Liver (tissue), 10 donors: ENCODE data around the gene CIDEB. TPM values are rescaled to one million over a fixed set of nuclear protein-coding genes. Genes with fewer than 3 reads are reported as not detected.

Source experiments
- DNase-seq: peaks from one replicate; pipeline ENCODE4 v3.0.0-alpha.2; 2017; ENCODE audit warnings: low spot score
- H3K27ac ChIP-seq, 2 donors: one replicate each; pipeline ENCODE4 v1.7.0; 2013; ENCODE audit warnings: inconsistent platforms in 2 of 2, low read length in 2 of 2, control low read depth in 1 of 2, low read depth in 1 of 2, mild to moderate bottlenecking in 1 of 2
- H3K27me3 ChIP-seq, 4 donors: one replicate each; pipeline versions ENCODE4 v1.6.1 to v1.7.0; 2013; ENCODE audit warnings: low read length in 3 of 4, inconsistent platforms in 1 of 4, mild to moderate bottlenecking in 1 of 4, moderate library complexity in 1 of 4; ENCODE audit not compliant: control insufficient read depth in 4 of 4, insufficient read depth in 4 of 4
- H3K36me3 ChIP-seq, 4 donors: one replicate each; pipeline versions ENCODE4 v1.6.1 to v1.7.0; 2013; ENCODE audit warnings: low read length in 3 of 4, mild to moderate bottlenecking in 3 of 4, low read depth in 1 of 4, moderate library complexity in 1 of 4; ENCODE audit not compliant: control insufficient read depth in 4 of 4, insufficient read depth in 3 of 4
- H3K4me1 ChIP-seq, 4 donors: one replicate each; pipeline versions ENCODE4 v1.6.1 to v1.7.0; 2013; ENCODE audit warnings: low read length in 3 of 4, mild to moderate bottlenecking in 3 of 4, moderate library complexity in 1 of 4; ENCODE audit not compliant: control insufficient read depth in 4 of 4, insufficient read depth in 4 of 4
- H3K4me3 ChIP-seq, 3 donors: one replicate each; pipeline versions ENCODE4 v1.6.1 to v1.7.0; 2013; ENCODE audit warnings: low read length in 3 of 3, control low read depth in 1 of 3, low read depth in 1 of 3, mild to moderate bottlenecking in 1 of 3
- H3K9ac ChIP-seq, 2 donors: one replicate each; pipeline ENCODE4 v1.7.0; 2013; ENCODE audit warnings: low read length in 2 of 2, mild to moderate bottlenecking in 2 of 2, moderate library complexity in 2 of 2, control low read depth in 1 of 2, low read depth in 1 of 2
- H3K9me3 ChIP-seq, 4 donors: one replicate each; pipeline versions ENCODE4 v1.6.1 to v1.7.0; 2013; ENCODE audit warnings: low read length in 3 of 4; ENCODE audit not compliant: control insufficient read depth in 4 of 4
- EGR1 ChIP-seq, 2 donors: IDR thresholded peaks; 2 replicates each; pipeline ENCODE4 v1.6.1; 2016 to 2018; ENCODE audit warnings: antibody characterized with exemption in 2 of 2, low read depth in 2 of 2
- FOXA1 ChIP-seq: IDR thresholded peaks from 2 replicates; pipeline ENCODE4 v1.6.1; 2016; ENCODE audit warnings: antibody characterized with exemption
- FOXA2 ChIP-seq: IDR thresholded peaks from 2 replicates; pipeline ENCODE4 v1.6.1; 2016; ENCODE audit warnings: antibody characterized with exemption
- GABPA ChIP-seq, 2 donors: IDR thresholded peaks in 1 of 2; conservative IDR thresholded peaks in 1 of 2; 2 replicates each; pipeline ENCODE4 v1.6.1; 2016; ENCODE audit warnings: antibody characterized with exemption in 2 of 2, mild to moderate bottlenecking in 1 of 2, moderate library complexity in 1 of 2
- HNF4A ChIP-seq, 2 donors: conservative IDR thresholded peaks; 2 replicates each; pipeline ENCODE4 v1.6.1; 2016; ENCODE audit warnings: antibody characterized with exemption in 2 of 2, mild to moderate bottlenecking in 2 of 2
- JUND ChIP-seq, 2 donors: IDR thresholded peaks; 2 replicates each; pipeline ENCODE4 v1.6.1; 2016; ENCODE audit warnings: antibody characterized with exemption in 2 of 2
- NR2F2 ChIP-seq: IDR thresholded peaks from 2 replicates; pipeline ENCODE4 v1.6.1; 2016; ENCODE audit warnings: antibody characterized with exemption
- SP1 ChIP-seq: IDR thresholded peaks from 2 replicates; pipeline ENCODE4 v1.6.1; 2018; ENCODE audit warnings: antibody characterized with exemption, mild to moderate bottlenecking
- TAF1 ChIP-seq: conservative IDR thresholded peaks from 2 replicates; pipeline ENCODE4 v1.6.1; 2016; ENCODE audit warnings: antibody characterized with exemption, mild to moderate bottlenecking
- YY1 ChIP-seq: IDR thresholded peaks from 2 replicates; pipeline ENCODE4 v1.6.1; 2016; ENCODE audit warnings: antibody characterized with exemption, mild to moderate bottlenecking
- WGBS: extraction: QIAGEN DNeasy Blood & Tissue Kit; methylation state at CpG from one replicate; pipeline ENCODE4 v1.1.7; 2013; 5-methylcytosine and 5-hydroxymethylcytosine counted together
- polyA plus RNA-seq, 2 donors: library from polyadenylated mRNA; stranded (reverse) in 1 of 2; unstranded in 1 of 2; fragments of 200-250 nt in 1 of 2; fragments of >200 nt in 1 of 2; fragmentation: Nextera tagmentation in 1 of 2; extraction: Ambion mirVana in 1 of 2; gene quantifications; one replicate each; pipeline versions ENCODE4 v1.2.1 to v1.2.3, GENCODE V29; 2013 to 2015
- small RNA-seq: library from RNA; depleted of rRNA; stranded (forward); fragments of <200 nt; gene quantifications from one replicate; pipeline ENCODE3, GENCODE V24; 2014
- total RNA-seq, 2 donors: library from RNA; depleted of rRNA; stranded (reverse); fragments of >200 nt; gene quantifications; one replicate each; pipeline ENCODE4 v1.2.3, GENCODE V29; 2014
- TF ChIP-seq, protein P1 (sequence below): fragments of 150-350 bp; IDR thresholded peaks from 2 replicates; pipeline ENCODE4 v1.5.1; 2017; ENCODE audit warnings: improper control_type of control experiment, low read depth, low read length; ENCODE audit not compliant: missing input control
- TF ChIP-seq, protein P2 (sequence below): IDR thresholded peaks from 2 replicates; pipeline ENCODE4 v1.6.1; 2016; ENCODE audit warnings: antibody characterized with exemption
- TF ChIP-seq, protein P3 (sequence below): IDR thresholded peaks from 2 replicates; pipeline ENCODE4 v1.6.1; 2016; ENCODE audit warnings: antibody characterized with exemption
- TF ChIP-seq, protein P4 (sequence below): IDR thresholded peaks from 2 replicates; pipeline ENCODE4 v1.6.1; 2016; ENCODE audit warnings: antibody characterized with exemption, mild to moderate bottlenecking
- donor health status: healthy.
- donor health status: healthy.
- donor health status: healthy.
- donor health status: healthy.
- donor health status: healthy.

The CIDEB gene
- total and polyA plus RNA-seq, 4 donors = 32.1 to 312 (median 159) TPM

DNA sequence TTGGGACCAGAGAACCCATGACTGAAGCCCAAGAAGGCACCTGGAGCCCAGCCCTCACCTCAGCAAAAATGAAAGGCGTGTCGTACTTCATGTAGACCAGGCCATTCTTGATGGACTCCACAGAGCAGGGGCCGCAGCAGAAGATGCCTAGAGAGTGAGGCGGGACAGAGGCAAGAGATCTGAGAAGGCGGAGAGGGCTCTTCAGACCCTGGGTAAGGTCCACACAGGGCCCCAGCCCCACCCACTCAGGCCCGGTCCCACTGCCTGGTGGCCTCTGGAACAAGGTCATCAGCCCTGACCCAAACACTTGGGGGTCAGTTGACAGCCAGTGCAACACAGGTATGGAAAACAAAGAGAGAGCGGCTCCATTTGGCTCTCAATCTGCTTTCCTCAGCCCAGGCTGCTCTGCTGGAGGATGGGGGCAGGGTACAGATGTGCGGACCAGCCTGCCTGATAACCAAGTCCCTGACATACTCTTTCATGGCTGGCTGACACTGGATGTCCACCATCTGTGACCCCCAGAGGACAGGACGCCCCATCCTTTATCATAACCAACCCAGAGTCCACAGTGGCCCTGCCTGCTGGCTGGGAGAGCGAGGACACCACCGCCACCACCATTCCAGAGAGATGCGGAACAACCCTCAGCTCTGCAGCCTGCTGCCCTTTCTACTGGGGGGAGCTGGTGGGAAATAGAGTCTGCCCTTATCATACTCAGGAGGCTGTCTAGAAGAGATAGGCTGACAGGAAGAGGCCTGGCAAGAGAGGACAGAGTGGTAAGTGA, 51.7 kb downstream of the CIDEB start (continued):
- TF ChIP-seq SP1 = no peak
- TF ChIP-seq GABPA (IDR thresholded peaks at IDR 0.05 in 1 of 2, conservative IDR thresholded peaks at IDR 0.05 in 1 of 2) = no peak
- TF ChIP-seq NR2F2 = no peak

DNA sequence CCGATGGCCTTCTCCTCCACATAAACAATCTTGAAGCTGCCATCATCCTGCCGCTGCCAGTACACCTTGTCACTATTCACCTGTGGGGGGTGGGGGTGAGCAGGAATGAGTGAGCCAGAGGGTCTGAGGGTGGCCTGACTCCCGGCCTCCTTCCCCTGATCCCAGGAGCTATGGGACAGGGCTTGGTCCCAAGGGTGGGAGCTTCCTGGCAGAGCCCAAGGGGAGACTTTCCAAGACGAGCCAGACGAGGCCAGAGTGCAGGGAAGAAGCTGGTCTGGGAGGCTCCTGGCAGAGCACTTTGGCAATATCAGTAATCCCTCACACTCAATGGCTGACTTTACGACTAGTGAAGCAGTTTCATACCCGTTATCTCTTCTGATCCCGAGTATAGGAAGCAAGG, 52.3 kb downstream of the CIDEB start:
- H3K27ac ChIP-seq = no peak overlapping the region
- WGBS = 96% methylated on average over 8 of the region's 8 CpGs
- no peak for DNase-seq
- no peak overlapping the region for H3K9ac ChIP-seq
- no peaks in the 10 kb centered on the region for H3K27me3 ChIP-seq
- H3K4me3 ChIP-seq = no peak overlapping the region
- H3K4me1 ChIP-seq = no peaks in the 10 kb centered on the region
- peaks cover 0 to 11% (median 1%) of the 10 kb centered on the region in 4 donors for H3K36me3 ChIP-seq
- TF ChIP-seq GABPA (IDR thresholded peaks at IDR 0.05 in 1 of 2, conservative IDR thresholded peaks at IDR 0.05 in 1 of 2) = no peak
- TF ChIP-seq TAF1 = no peak
- no peak for TF ChIP-seq YY1
- TF ChIP-seq FOXA1 = no peak
- TF ChIP-seq EGR1 (IDR thresholded peaks at IDR 0.05; ENCODE audit: low read depth in 2 of 2) = no peak
- TF ChIP-seq, protein P1, sequence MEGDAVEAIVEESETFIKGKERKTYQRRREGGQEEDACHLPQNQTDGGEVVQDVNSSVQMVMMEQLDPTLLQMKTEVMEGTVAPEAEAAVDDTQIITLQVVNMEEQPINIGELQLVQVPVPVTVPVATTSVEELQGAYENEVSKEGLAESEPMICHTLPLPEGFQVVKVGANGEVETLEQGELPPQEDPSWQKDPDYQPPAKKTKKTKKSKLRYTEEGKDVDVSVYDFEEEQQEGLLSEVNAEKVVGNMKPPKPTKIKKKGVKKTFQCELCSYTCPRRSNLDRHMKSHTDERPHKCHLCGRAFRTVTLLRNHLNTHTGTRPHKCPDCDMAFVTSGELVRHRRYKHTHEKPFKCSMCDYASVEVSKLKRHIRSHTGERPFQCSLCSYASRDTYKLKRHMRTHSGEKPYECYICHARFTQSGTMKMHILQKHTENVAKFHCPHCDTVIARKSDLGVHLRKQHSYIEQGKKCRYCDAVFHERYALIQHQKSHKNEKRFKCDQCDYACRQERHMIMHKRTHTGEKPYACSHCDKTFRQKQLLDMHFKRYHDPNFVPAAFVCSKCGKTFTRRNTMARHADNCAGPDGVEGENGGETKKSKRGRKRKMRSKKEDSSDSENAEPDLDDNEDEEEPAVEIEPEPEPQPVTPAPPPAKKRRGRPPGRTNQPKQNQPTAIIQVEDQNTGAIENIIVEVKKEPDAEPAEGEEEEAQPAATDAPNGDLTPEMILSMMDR = no peak
- TF ChIP-seq SP1 = no peak
- no peak for TF ChIP-seq HNF4A (conservative IDR thresholded peaks at IDR 0.05)
- no peak for TF ChIP-seq NR2F2
- TF ChIP-seq, protein P2, sequence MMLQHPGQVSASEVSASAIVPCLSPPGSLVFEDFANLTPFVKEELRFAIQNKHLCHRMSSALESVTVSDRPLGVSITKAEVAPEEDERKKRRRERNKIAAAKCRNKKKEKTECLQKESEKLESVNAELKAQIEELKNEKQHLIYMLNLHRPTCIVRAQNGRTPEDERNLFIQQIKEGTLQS = no peak
- TF ChIP-seq, protein P3, sequence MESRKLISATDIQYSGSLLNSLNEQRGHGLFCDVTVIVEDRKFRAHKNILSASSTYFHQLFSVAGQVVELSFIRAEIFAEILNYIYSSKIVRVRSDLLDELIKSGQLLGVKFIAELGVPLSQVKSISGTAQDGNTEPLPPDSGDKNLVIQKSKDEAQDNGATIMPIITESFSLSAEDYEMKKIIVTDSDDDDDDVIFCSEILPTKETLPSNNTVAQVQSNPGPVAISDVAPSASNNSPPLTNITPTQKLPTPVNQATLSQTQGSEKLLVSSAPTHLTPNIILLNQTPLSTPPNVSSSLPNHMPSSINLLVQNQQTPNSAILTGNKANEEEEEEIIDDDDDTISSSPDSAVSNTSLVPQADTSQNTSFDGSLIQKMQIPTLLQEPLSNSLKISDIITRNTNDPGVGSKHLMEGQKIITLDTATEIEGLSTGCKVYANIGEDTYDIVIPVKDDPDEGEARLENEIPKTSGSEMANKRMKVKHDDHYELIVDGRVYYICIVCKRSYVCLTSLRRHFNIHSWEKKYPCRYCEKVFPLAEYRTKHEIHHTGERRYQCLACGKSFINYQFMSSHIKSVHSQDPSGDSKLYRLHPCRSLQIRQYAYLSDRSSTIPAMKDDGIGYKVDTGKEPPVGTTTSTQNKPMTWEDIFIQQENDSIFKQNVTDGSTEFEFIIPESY = no peak
- TF ChIP-seq JUND (IDR thresholded peaks at IDR 0.05) = no peak
- TF ChIP-seq, protein P4, sequence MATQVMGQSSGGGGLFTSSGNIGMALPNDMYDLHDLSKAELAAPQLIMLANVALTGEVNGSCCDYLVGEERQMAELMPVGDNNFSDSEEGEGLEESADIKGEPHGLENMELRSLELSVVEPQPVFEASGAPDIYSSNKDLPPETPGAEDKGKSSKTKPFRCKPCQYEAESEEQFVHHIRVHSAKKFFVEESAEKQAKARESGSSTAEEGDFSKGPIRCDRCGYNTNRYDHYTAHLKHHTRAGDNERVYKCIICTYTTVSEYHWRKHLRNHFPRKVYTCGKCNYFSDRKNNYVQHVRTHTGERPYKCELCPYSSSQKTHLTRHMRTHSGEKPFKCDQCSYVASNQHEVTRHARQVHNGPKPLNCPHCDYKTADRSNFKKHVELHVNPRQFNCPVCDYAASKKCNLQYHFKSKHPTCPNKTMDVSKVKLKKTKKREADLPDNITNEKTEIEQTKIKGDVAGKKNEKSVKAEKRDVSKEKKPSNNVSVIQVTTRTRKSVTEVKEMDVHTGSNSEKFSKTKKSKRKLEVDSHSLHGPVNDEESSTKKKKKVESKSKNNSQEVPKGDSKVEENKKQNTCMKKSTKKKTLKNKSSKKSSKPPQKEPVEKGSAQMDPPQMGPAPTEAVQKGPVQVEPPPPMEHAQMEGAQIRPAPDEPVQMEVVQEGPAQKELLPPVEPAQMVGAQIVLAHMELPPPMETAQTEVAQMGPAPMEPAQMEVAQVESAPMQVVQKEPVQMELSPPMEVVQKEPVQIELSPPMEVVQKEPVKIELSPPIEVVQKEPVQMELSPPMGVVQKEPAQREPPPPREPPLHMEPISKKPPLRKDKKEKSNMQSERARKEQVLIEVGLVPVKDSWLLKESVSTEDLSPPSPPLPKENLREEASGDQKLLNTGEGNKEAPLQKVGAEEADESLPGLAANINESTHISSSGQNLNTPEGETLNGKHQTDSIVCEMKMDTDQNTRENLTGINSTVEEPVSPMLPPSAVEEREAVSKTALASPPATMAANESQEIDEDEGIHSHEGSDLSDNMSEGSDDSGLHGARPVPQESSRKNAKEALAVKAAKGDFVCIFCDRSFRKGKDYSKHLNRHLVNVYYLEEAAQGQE = no peak
- no peak for TF ChIP-seq FOXA2
- no peaks in the 10 kb centered on the region for H3K9me3 ChIP-seq

Small RNA genes within 50 kb of the gene (small RNA-seq; reads per million reads assigned to genes)
- not detected for gene RF00026

Other genes with a start within 250 kb of the CIDEB start
Only the 30 nearest of the 33 such genes appear.
- gene DCAF11, start 193.2 kb downstream of the CIDEB start, total RNA-seq = 100 to 1,000 TPM; 215 to 312 TPM
- 100 to 1,000 TPM in 1 of 2 donors, 10 to 100 TPM in 1; 30.1 to 119 TPM for gene DCAF11, start 193.2 kb downstream of the CIDEB start, polyA plus RNA-seq
- 1 to 10 TPM; 2.7 to 3.2 TPM for gene NRL, start 193.0 kb downstream of the CIDEB start, total RNA-seq
- 1 to 10 TPM; 1.5 to 2.9 TPM for gene NRL, start 193.0 kb downstream of the CIDEB start, polyA plus RNA-seq
- 1 to 10 TPM; 1.7 to 6.4 TPM for gene FITM1, start 177.3 kb downstream of the CIDEB start, total RNA-seq
- gene FITM1, start 177.3 kb downstream of the CIDEB start, polyA plus RNA-seq = 10 to 100 TPM; 11.9 to 16.1 TPM
- gene PSME1, start 171.8 kb downstream of the CIDEB start, total RNA-seq = 10 to 100 TPM; 63.3 to 71.9 TPM
- 100 to 1,000 TPM; 131 to 237 TPM for gene PSME1, start 171.8 kb downstream of the CIDEB start, polyA plus RNA-seq
- 10 to 100 TPM in 1 of 2 donors, 1 to 10 TPM in 1; 8.6 to 10.5 TPM for gene EMC9, start 166.4 kb downstream of the CIDEB start, total RNA-seq
- gene EMC9, start 166.4 kb downstream of the CIDEB start, polyA plus RNA-seq = 10 to 100 TPM; 16.2 to 17.8 TPM
- gene PSME2, start 161.4 kb downstream of the CIDEB start, total RNA-seq = 10 to 100 TPM; 56.9 to 62.3 TPM
- 100 to 1,000 TPM; 123 to 247 TPM for gene PSME2, start 161.4 kb downstream of the CIDEB start, polyA plus RNA-seq
- 10 to 100 TPM; 16.3 to 36.0 TPM for gene RNF31, start 160.5 kb downstream of the CIDEB start, total RNA-seq
- gene RNF31, start 160.5 kb downstream of the CIDEB start, polyA plus RNA-seq = 10 to 100 TPM; 20.3 to 21.6 TPM
- 10 to 100 TPM; 44.2 to 57.8 TPM for gene IRF9, start 146.7 kb downstream of the CIDEB start, total RNA-seq
- 10 to 100 TPM; 37.9 to 60.9 TPM for gene IRF9, start 146.7 kb downstream of the CIDEB start, polyA plus RNA-seq
- 1 to 10 TPM; 3.8 to 4.7 TPM for gene REC8, start 135.9 kb downstream of the CIDEB start, total RNA-seq
- gene REC8, start 135.9 kb downstream of the CIDEB start, polyA plus RNA-seq = 1 to 10 TPM; 2.3 to 3.8 TPM
- 10 to 100 TPM; 16.3 to 29.8 TPM for gene IPO4, start 119.2 kb downstream of the CIDEB start, total RNA-seq
- 10 to 100 TPM; 13.6 to 32.9 TPM for gene IPO4, start 119.2 kb downstream of the CIDEB start, polyA plus RNA-seq
- 10 to 100 TPM; 27.5 to 76.2 TPM for gene TM9SF1, start 112.5 kb downstream of the CIDEB start, total RNA-seq
- 10 to 100 TPM; 30.0 to 46.9 TPM for gene TM9SF1, start 112.5 kb downstream of the CIDEB start, polyA plus RNA-seq
- gene TSSK4, start 102.3 kb downstream of the CIDEB start, total RNA-seq = under 1 TPM in 1 of 2 donors, not detected in 1; 0.33 TPM
- under 1 TPM in 1 of 2 donors, not detected in 1; 0.25 TPM for gene TSSK4, start 102.3 kb downstream of the CIDEB start, polyA plus RNA-seq
- 10 to 100 TPM; 14.6 to 19.6 TPM for gene CHMP4A, start 94.5 kb downstream of the CIDEB start, total RNA-seq
- gene CHMP4A, start 94.5 kb downstream of the CIDEB start, polyA plus RNA-seq = 10 to 100 TPM; 36.3 to 38.7 TPM
- 1 to 10 TPM; 3.2 to 6.6 TPM for gene MDP1, start 91.9 kb downstream of the CIDEB start, total RNA-seq
- 10 to 100 TPM in 1 of 2 donors, 1 to 10 TPM in 1; 7.4 to 13.4 TPM for gene MDP1, start 91.9 kb downstream of the CIDEB start, polyA plus RNA-seq
- gene NEDD8, start 75.6 kb downstream of the CIDEB start, total RNA-seq = 10 to 100 TPM; 32.3 to 49.3 TPM
- gene NEDD8, start 75.6 kb downstream of the CIDEB start, polyA plus RNA-seq = 100 to 1,000 TPM; 107 to 136 TPM
- gene GMPR2, start 75.0 kb downstream of the CIDEB start, total RNA-seq = 10 to 100 TPM; 28.6 to 29.8 TPM
- gene GMPR2, start 75.0 kb downstream of the CIDEB start, polyA plus RNA-seq = 10 to 100 TPM; 34.9 to 42.7 TPM
- gene TINF2, start 65.4 kb downstream of the CIDEB start, total RNA-seq = 10 to 100 TPM; 23.5 to 25.1 TPM
- gene TINF2, start 65.4 kb downstream of the CIDEB start, polyA plus RNA-seq = 10 to 100 TPM; 14.4 to 24.3 TPM
- gene TGM1, start 44.8 kb downstream of the CIDEB start, total RNA-seq = 1 to 10 TPM; 1.1 to 1.5 TPM
- gene TGM1, start 44.8 kb downstream of the CIDEB start, polyA plus RNA-seq = under 1 TPM; 0.28 to 0.39 TPM
- gene RABGGTA, start 36.4 kb downstream of the CIDEB start, total RNA-seq = 10 to 100 TPM in 1 of 2 donors, 1 to 10 TPM in 1; 7.5 to 19.7 TPM
- gene RABGGTA, start 36.4 kb downstream of the CIDEB start, polyA plus RNA-seq = 10 to 100 TPM; 11.7 to 14.7 TPM
- gene DHRS1, start 8.2 kb downstream of the CIDEB start, total RNA-seq = 10 to 100 TPM; 30.3 to 84.9 TPM
- 10 to 100 TPM; 40.3 to 60.1 TPM for gene DHRS1, start 8.2 kb downstream of the CIDEB start, polyA plus RNA-seq
- gene NOP9, start 8.1 kb downstream of the CIDEB start, total RNA-seq = 10 to 100 TPM; 12.3 to 18.2 TPM
- 1 to 10 TPM; 3.8 to 7.1 TPM for gene NOP9, start 8.1 kb downstream of the CIDEB start, polyA plus RNA-seq
- gene LTB4R2, start 2.2 kb upstream of the CIDEB start, total RNA-seq = 10 to 100 TPM in 1 of 2 donors, 1 to 10 TPM in 1; 2.5 to 11.3 TPM
- gene LTB4R2, start 2.2 kb upstream of the CIDEB start, polyA plus RNA-seq = 1 to 10 TPM in 1 of 2 donors, under 1 TPM in 1; 0.28 to 1.2 TPM
- 1 to 10 TPM; 2.1 to 5.0 TPM for gene LTB4R, start 3.5 kb upstream of the CIDEB start, total RNA-seq
- 1 to 10 TPM in 1 of 2 donors, under 1 TPM in 1; 0.86 to 2.9 TPM for gene LTB4R, start 3.5 kb upstream of the CIDEB start, polyA plus RNA-seq
- gene ADCY4, start 27.1 kb upstream of the CIDEB start, total RNA-seq = 1 to 10 TPM; 2.2 to 7.2 TPM
- 1 to 10 TPM; 2.2 to 5.8 TPM for gene ADCY4, start 27.1 kb upstream of the CIDEB start, polyA plus RNA-seq
- gene RIPK3, start 32.0 kb upstream of the CIDEB start, total RNA-seq = 1 to 10 TPM; 2.7 to 2.9 TPM
- 1 to 10 TPM; 1.0 to 1.2 TPM for gene RIPK3, start 32.0 kb upstream of the CIDEB start, polyA plus RNA-seq
- 1 to 10 TPM; 1.4 to 3.6 TPM for gene NFATC4, start 60.2 kb upstream of the CIDEB start, total RNA-seq
- 1 to 10 TPM; 1.0 to 2.2 TPM for gene NFATC4, start 60.2 kb upstream of the CIDEB start, polyA plus RNA-seq
- gene NYNRIN, start 91.0 kb upstream of the CIDEB start, total RNA-seq = 10 to 100 TPM in 1 of 2 donors, 1 to 10 TPM in 1; 2.5 to 11.0 TPM
- under 1 TPM; 0.89 to 0.99 TPM for gene NYNRIN, start 91.0 kb upstream of the CIDEB start, polyA plus RNA-seq
- gene CBLN3, start 121.7 kb upstream of the CIDEB start, total RNA-seq = under 1 TPM; 0.59 to 0.79 TPM
- gene CBLN3, start 121.7 kb upstream of the CIDEB start, polyA plus RNA-seq = under 1 TPM; 0.07 to 0.33 TPM
- gene KHNYN, start 122.0 kb upstream of the CIDEB start, total RNA-seq = 10 to 100 TPM; 38.2 to 40.3 TPM
- gene KHNYN, start 122.0 kb upstream of the CIDEB start, polyA plus RNA-seq = 10 to 100 TPM in 1 of 2 donors, 1 to 10 TPM in 1; 3.0 to 11.1 TPM
- gene SDR39U1, start 134.8 kb upstream of the CIDEB start, total RNA-seq = 10 to 100 TPM; 10.8 to 17.0 TPM
- 10 to 100 TPM; 34.9 to 50.4 TPM for gene SDR39U1, start 134.8 kb upstream of the CIDEB start, polyA plus RNA-seq